ENCODE measurements around the gene CHN2.
"Not testable (repeated sequence)": the region's sequence is repeated elsewhere in the genome, so short reads cannot be mapped to it uniquely, and the experiment has no call there.

The CHN2 gene

GRCh38 chr7:29190349-29191045 is 4.1 kb upstream of the CHN2 start:
- no peak for DNase-seq

GRCh38 chr7:29192323-29192722 is 2.3 kb upstream of the CHN2 start:
- no peak for DNase-seq

- DNase-seq, result no peak
Observed at GRCh38 chr7:29192811-29193210, 1.8 kb upstream of the CHN2 start.

GRCh38 chr7:29193316-29194205 is 1.0 kb upstream of the CHN2 start:
- no peak for DNase-seq

GRCh38 chr7:29194206-29194593 is 375 bp upstream of the CHN2 start:
- no peak for DNase-seq

GRCh38 chr7:29196191-29196590 is 1.6 kb downstream of the CHN2 start:
- DNase-seq, result no peak

- no peak for DNase-seq
Observed at GRCh38 chr7:29196971-29197595, 2.5 kb downstream of the CHN2 start.

- no peak for DNase-seq
Observed at GRCh38 chr7:29197916-29198315, 3.3 kb downstream of the CHN2 start.

GRCh38 chr7:29199776-29200175 is 5.2 kb downstream of the CHN2 start:
- no peak for DNase-seq

GRCh38 chr7:29202651-29203069 is 8.1 kb downstream of the CHN2 start:
- no peak for DNase-seq

- no peak for DNase-seq
Observed at GRCh38 chr7:29204491-29205272, 10.1 kb downstream of the CHN2 start.

GRCh38 chr7:29207162-29207801 is 12.7 kb downstream of the CHN2 start:
- DNase-seq, result no peak

- no peak for DNase-seq
Observed at GRCh38 chr7:29208410-29209250, 14.1 kb downstream of the CHN2 start.

- DNase-seq, result no peak
Observed at GRCh38 chr7:29209745-29210144, 15.2 kb downstream of the CHN2 start.

GRCh38 chr7:29212736-29213135 is 18.2 kb downstream of the CHN2 start:
- DNase-seq, result not testable (repeated sequence)

GRCh38 chr7:29214056-29214455 is 19.5 kb downstream of the CHN2 start:
- DNase-seq, result no peak

- no peak for DNase-seq
Observed at GRCh38 chr7:29214816-29215215, 20.2 kb downstream of the CHN2 start.

- no peak for DNase-seq
Observed at GRCh38 chr7:29216128-29216527, 21.6 kb downstream of the CHN2 start.

- no peak for DNase-seq
Observed at GRCh38 chr7:29217113-29217512, 22.5 kb downstream of the CHN2 start.

GRCh38 chr7:29224726-29225125 is 30.2 kb downstream of the CHN2 start:
- no peak for DNase-seq

- DNase-seq, result no peak
Observed at GRCh38 chr7:29228289-29229011, 33.9 kb downstream of the CHN2 start.
